ENCODE measurements around the gene TCF4.

TCF4 gene

DNA sequence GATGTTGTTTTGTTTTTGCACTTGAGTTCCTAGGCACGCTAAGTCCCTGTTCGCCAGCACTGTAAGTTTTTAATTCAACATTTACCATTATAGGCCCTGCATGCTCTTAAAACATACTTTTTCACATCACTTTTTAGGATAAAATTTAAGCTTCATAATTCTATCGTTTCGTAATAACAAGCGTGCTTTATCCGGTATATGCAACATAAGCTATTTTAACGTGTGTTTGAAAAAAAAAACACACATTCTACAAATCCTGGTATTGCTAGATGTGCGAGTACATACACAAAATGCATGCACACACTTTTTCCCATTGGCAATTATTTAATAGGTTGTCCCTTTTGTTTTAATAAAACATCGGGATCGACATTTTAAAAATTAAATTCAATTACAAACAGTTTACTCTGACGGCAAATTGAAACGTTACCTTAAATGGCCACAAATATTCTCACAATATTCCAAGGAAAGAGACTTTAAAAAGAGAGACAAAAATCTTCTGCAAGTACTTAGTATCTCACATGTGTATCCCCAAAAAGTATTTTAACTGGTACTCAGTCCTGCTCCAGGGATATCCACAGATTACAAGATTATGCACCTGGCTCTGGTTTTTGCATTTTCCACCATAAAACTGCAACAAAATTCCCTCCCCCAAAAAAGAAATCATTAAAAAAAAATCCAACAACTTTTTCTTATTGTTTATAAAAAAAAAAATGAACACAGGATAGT lies 1.0 kb upstream of the TCF4 start:
- TF ChIP-seq, protein P1, sequence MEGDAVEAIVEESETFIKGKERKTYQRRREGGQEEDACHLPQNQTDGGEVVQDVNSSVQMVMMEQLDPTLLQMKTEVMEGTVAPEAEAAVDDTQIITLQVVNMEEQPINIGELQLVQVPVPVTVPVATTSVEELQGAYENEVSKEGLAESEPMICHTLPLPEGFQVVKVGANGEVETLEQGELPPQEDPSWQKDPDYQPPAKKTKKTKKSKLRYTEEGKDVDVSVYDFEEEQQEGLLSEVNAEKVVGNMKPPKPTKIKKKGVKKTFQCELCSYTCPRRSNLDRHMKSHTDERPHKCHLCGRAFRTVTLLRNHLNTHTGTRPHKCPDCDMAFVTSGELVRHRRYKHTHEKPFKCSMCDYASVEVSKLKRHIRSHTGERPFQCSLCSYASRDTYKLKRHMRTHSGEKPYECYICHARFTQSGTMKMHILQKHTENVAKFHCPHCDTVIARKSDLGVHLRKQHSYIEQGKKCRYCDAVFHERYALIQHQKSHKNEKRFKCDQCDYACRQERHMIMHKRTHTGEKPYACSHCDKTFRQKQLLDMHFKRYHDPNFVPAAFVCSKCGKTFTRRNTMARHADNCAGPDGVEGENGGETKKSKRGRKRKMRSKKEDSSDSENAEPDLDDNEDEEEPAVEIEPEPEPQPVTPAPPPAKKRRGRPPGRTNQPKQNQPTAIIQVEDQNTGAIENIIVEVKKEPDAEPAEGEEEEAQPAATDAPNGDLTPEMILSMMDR (conservative IDR thresholded peaks at IDR 0.05; ENCODE audit: control insufficient read depth, insufficient read depth, low read depth, low read length) = no peak
- peak; percentile 31 for DNase-seq (ENCODE audit: low read depth)
- H3K4me3 ChIP-seq (ENCODE audit: control insufficient read depth, low read depth, low read length) = peak overlapping the region; percentile 67

DNA sequence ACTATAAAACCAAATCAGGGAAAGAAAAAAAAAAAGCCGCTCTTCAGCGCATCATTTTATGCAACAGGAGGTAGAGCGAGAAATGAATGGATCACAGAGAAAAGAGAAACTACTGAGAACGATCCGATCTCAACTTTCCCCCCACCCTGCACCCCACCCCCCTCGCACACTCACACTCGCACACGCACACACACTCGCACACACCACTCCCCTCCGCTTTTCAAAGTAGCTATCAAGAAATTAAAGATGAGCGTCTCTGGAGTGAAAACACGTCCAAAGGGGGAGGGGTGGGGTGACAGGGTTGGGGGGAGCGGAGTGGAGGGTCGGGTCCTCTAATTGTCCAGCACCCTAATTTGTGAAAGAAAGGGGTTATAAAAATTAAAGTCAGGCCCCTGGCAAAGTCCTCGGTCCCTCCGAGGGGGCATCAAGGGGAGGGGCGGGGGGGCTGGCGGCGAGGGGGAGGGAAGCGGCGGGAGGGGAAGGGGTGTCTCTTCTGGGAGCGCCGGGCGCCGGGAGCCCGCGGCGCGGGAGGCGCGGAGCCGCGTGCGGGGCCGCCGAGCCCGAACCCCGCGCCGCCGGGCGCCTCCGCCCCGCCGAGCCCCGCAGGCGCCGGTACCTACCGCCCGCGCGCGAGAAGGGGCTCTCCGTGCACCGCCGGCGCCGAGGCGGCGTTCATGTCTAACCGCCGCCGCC lies 428 bp downstream of the TCF4 start:
- TF ChIP-seq, protein P1 (conservative IDR thresholded peaks at IDR 0.05; ENCODE audit: control insufficient read depth, insufficient read depth, low read depth, low read length) = no peak
- peak; percentile 51 for DNase-seq (ENCODE audit: low read depth)
- peak overlapping the region; percentile 70 for H3K4me3 ChIP-seq (ENCODE audit: control insufficient read depth, low read depth, low read length)

DNA sequence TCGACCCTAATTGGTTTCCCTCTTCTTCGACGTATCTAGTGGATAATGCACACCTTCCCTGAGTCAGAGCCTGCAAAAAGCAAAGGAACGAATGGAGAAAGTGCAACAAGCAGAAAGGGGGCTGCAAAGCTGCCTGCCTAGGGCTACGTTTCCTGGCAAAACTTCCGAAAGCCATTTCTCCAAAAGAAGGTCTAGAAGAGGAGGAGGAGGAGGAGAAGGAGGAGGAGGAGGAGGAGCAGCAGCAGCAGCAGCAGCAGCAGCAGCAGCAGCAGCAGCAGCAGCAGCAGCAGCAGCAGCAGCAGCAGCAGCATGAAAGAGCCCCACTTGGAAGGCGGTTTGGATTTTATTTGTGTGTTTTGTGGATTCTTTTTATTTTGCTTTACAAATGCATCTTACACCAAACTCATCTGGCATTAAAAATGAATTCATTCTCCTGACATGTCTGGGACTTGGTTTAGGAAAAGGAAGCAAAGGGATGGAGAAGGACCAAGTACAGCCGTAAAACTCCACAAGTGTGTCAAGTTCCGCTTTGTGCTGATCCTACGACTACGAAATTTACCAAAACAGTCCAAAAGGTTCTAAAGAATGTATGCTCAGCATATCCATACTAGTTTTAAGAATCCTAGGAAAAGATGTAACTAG lies 2.0 kb downstream of the TCF4 start:
- TF ChIP-seq, protein P1 (conservative IDR thresholded peaks at IDR 0.05; ENCODE audit: control insufficient read depth, insufficient read depth, low read depth, low read length) = no peak
- peak; percentile 42 for DNase-seq (ENCODE audit: low read depth)
- H3K4me3 ChIP-seq (ENCODE audit: control insufficient read depth, low read depth, low read length) = peak overlapping the region; percentile 70

DNA sequence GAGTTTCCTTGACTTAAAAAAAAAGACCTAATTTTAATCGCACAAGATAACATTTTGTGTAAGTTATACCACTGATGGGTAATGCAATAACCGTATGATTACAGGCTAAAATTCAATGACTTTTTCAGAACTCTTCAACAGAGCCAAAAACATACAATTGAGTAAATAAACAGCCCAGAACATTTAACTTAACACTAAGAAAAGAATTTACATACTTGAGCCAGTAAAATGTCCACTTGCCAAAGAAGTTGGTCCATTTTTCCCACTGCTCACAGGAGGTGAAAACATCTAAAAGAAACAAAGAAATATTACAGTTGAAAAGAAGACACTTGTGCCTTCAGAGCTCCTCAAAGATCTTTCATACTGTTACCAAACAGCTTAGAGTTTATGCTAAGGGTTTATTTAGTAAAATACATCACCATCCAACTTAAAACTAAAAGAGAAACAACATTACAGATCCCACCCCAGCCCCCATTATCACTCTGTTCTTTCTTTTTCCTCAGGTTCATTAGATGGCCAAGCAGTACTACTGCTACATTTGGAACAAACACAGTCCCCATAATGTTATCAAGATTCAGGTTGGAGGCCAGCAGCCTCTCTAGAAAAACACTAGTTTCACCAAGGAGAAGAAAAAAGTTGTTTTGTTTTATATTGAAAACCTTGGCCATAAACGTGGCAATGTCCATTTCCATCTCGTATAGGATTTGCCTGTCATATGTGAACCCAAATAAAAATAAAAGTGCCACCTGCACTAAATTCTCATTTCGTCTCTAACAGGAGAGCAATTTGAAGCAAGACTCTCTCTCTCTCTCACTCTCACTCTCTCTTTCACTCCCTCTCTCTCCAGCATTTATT lies 2.7 kb downstream of the TCF4 start:
- H3K4me3 ChIP-seq (ENCODE audit: control insufficient read depth, low read depth, low read length) = peak overlapping the region; percentile 70
- TF ChIP-seq, protein P1 (conservative IDR thresholded peaks at IDR 0.05; ENCODE audit: control insufficient read depth, insufficient read depth, low read depth, low read length) = no peak
- peak; percentile 6 for DNase-seq (ENCODE audit: low read depth)

DNA sequence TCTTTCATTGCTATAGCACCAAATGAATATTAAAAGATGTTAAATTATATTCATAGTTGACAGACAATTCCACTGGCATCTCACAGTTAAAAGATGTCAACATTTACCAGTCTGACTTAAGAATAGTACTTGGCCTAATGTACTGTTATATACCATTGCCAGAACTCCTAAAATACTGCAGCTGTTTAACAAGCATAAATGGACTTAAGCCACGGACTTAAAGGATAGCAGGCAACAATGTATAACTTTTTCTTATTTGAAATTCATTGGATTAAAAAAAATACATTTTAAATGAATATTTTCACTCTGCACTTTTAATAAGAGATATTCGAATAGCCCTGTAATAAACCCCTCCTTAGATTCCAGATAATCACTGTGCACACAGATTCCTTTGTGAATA lies 3.8 kb downstream of the TCF4 start:
- no peak overlapping the region for H3K4me3 ChIP-seq (ENCODE audit: control insufficient read depth, low read depth, low read length)
- TF ChIP-seq, protein P1 (conservative IDR thresholded peaks at IDR 0.05; ENCODE audit: control insufficient read depth, insufficient read depth, low read depth, low read length) = no peak
- no peak for DNase-seq (ENCODE audit: low read depth)

DNA sequence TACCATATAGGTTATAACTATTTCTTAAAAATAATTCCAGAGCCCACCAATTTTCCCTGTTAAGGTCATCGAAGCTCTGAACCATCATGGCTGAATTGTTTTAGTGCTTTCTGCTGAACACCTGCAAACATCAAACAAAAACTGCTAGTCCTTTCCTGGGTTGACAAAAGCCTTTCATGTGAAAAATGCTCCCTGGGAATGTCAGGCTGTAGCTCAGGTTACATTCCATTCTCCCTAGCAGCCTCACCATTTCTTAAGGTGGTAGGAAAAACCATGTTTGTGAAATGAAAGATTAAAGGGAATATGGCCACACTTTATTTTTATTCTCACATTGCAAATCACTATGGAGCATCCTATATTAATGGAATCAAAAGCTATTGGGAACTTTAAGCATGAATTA lies 5.7 kb downstream of the TCF4 start:
- TF ChIP-seq, protein P1 (conservative IDR thresholded peaks at IDR 0.05; ENCODE audit: control insufficient read depth, insufficient read depth, low read depth, low read length) = no peak
- DNase-seq (ENCODE audit: low read depth) = no peak

More for the DNA sequence above, 5.7 kb downstream of the TCF4 start:
- H3K4me3 ChIP-seq (ENCODE audit: control insufficient read depth, low read depth, low read length) = no peak overlapping the region

Data from fibroblast of mammary gland (primary cell).